Measurements from ENCODE around the gene RASA2.

- TF ChIP-seq CTCF (IDR thresholded peaks at IDR 0.05) (no peak), ZFX (IDR thresholded peaks at IDR 0.05; ENCODE audit: borderline replicate concordance) (no peak)
Observed at GRCh38 chr3:141514382-141514781, 27.6 kb downstream of the RASA2 start.

Data from 22Rv1 (cell line).